Uterine smooth muscle cell (primary cell): ENCODE measurements around the gene C10orf105. TPM values are rescaled to one million over a fixed set of nuclear protein-coding genes. Genes with fewer than 3 reads are reported as not detected.

Source experiments
- total RNA-seq: library from RNA; depleted of rRNA; stranded (reverse); fragments of >200 nt; gene quantifications from 2 replicates; pipeline ENCODE4 v1.2.3, GENCODE V29; 2014

C10orf105 gene
- total RNA-seq: under 0.01 TPM in 2 replicates

GRCh38 chr10:71719464-71720201 lies at the start of gene C10orf105:
C10orf105 (minus strand) TSS chr10:71719778; CDS start chr10:71716337, 3,441 bp downstream.

Other genes with a start within 250 kb of the C10orf105 start
- 3.5 and 10.1 TPM in 2 replicates for gene VSIR, start 53.7 kb upstream of the C10orf105 start, total RNA-seq
- 481 and 1,349 TPM in 2 replicates for gene PSAP, start 131.5 kb upstream of the C10orf105 start, total RNA-seq
- 22.8 and 27.9 TPM in 2 replicates for gene CHST3, start 244.6 kb upstream of the C10orf105 start, total RNA-seq